ENCODE results near the gene SIPA1.

SIPA1 gene

GRCh38 chr11:65593518-65594414, 44.1 kb upstream of the SIPA1 start:
- peak; percentile 57 for TF ChIP-seq CTCF (IDR thresholded peaks at IDR 0.05; ENCODE audit: extremely low read depth, missing control alignments)
- peak; percentile 75 for DNase-seq (ENCODE audit: low spot score)

GRCh38 chr11:65595131-65595530, 42.8 kb upstream of the SIPA1 start:
- no peak for DNase-seq (ENCODE audit: low spot score)
- TF ChIP-seq CTCF (IDR thresholded peaks at IDR 0.05; ENCODE audit: extremely low read depth, missing control alignments): no peak

GRCh38 chr11:65595543-65596281, 42.2 kb upstream of the SIPA1 start, which contains the start of gene KCNK7:
Gene KCNK7, minus strand, starts transcription at chr11:65595800. Its CDS starts 28 bp downstream, at chr11:65595772.
- TF ChIP-seq CTCF (IDR thresholded peaks at IDR 0.05; ENCODE audit: extremely low read depth, missing control alignments): no peak
- DNase-seq (ENCODE audit: low spot score): no peak

- DNase-seq (ENCODE audit: low spot score): no peak
- TF ChIP-seq CTCF (IDR thresholded peaks at IDR 0.05; ENCODE audit: extremely low read depth, missing control alignments): no peak
Observed at GRCh38 chr11:65596520-65596919, 41.4 kb upstream of the SIPA1 start.

GRCh38 chr11:65598258-65598699, 39.6 kb upstream of the SIPA1 start:
- no peak for TF ChIP-seq CTCF (IDR thresholded peaks at IDR 0.05; ENCODE audit: extremely low read depth, missing control alignments)
- no peak for DNase-seq (ENCODE audit: low spot score)

GRCh38 chr11:65599216-65599954, 38.5 kb upstream of the SIPA1 start:
- no peak for DNase-seq (ENCODE audit: low spot score)
- TF ChIP-seq CTCF (IDR thresholded peaks at IDR 0.05; ENCODE audit: extremely low read depth, missing control alignments): no peak
